ENCODE data around the gene NLRP3. TPM values are rescaled to one million over a fixed set of nuclear protein-coding genes. Genes with fewer than 3 reads are reported as not detected.
"Not testable (repeated sequence)": the region's sequence is repeated elsewhere in the genome, so short reads cannot be mapped to it uniquely, and the experiment has no call there.

Gene NLRP3
- total and polyA plus RNA-seq, 2 of the 13 experiments (the other 11 are each of a cell fraction or from before 2014, with no cell fraction given) = not detected

DNA sequence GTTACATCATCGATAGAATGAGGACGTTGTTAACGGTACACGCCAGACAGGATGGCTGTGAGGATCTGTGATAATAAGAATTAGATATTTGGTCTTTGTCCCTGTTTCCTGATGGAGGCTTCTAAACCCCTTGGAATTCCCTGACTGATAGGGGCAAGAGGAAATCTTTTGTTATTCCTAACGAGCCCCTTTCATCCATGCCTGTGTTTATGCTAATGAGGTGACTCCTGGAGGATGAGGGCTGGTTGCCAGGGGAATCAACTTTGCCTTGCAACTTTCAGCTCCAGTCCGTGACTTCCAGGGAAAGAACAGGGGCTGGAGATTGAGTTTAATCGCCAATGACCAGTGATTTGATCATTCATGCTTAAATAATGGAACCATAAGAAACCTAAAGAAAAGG lies 39.3 kb upstream of the NLRP3 start:
- peaks cover 4% of the 10 kb centered on the region; the same call in 1 of the 2 replicates for H3K9me3 ChIP-seq (ENCODE audit: low read length)
- no TSS peak for BruUV-seq (replicated peaks)
- DNase-seq (ENCODE audit: low spot score) (no peak), ATAC-seq (no peak), FAIRE-seq (no peak)
- intact Hi-C loops (cut with micrococcal nuclease; ENCODE audit: unreplicated experiment) = no loop called here
- 23% methylated on average over 6 of the region's 7 CpGs for WGBS (ENCODE audit: low lambda C conversion rate)
- H3K27me3 ChIP-seq (ENCODE audit: control insufficient read depth in 1 of 2, insufficient read depth in 2 of 2, low read length in 2 of 2) = peaks cover 0 to 26% of the 10 kb centered on the region in 2 experiments; a peak in 3 of 5 replicates
- POLR2A ChIA-PET = no interaction called here
- no peaks in the 10 kb centered on the region for H3K4me1 ChIP-seq (ENCODE audit: insufficient read depth, low read length)
- H3K79me2 ChIP-seq (ENCODE audit: insufficient read depth, low read length) = no peaks in the 10 kb centered on the region
- H4K20me1 ChIP-seq (ENCODE audit: insufficient read depth, low read length) = no peaks in the 10 kb centered on the region
- TF ChIP-seq ARNTL (CRISPR knock-in tag; IDR thresholded peaks at IDR 0.05) (no peak), HDAC2 (CRISPR knock-in tag; IDR thresholded peaks at IDR 0.05) (no peak), KMT2B (CRISPR knock-in tag; IDR thresholded peaks at IDR 0.05) (no peak)
- H3K4me3 ChIP-seq (replicated peaks in 1 of 3; ENCODE audit: insufficient read depth in 1 of 3, low read depth in 2 of 3, low read length in 3 of 3) = no peak overlapping the region
- H3K36me3 ChIP-seq (replicated peaks in 1 of 2; ENCODE audit: control insufficient read depth in 1 of 2, insufficient read depth in 2 of 2, low read length in 2 of 2) = no peaks in the 10 kb centered on the region
- no peak overlapping the region for H2AFZ ChIP-seq (ENCODE audit: low read length)
- H3K9ac ChIP-seq (ENCODE audit: insufficient read depth, low read depth, low read length) = no peak overlapping the region
- no peak overlapping the region for H3K27ac ChIP-seq (ENCODE audit: extremely low read length, insufficient read depth, low read length)
- H3K4me2 ChIP-seq (ENCODE audit: low read depth, low read length) = no peak overlapping the region
- CTCF ChIA-PET (ENCODE audit: low intra/inter-chr PET ratio, low total read pairs) = no interaction called here
- in situ Hi-C loops (cut with HindIII; ENCODE audit: extremely low pct_ligation_motif_present, low pct_unique_long_range_greater_than_20kb) = no loop called here

DNA sequence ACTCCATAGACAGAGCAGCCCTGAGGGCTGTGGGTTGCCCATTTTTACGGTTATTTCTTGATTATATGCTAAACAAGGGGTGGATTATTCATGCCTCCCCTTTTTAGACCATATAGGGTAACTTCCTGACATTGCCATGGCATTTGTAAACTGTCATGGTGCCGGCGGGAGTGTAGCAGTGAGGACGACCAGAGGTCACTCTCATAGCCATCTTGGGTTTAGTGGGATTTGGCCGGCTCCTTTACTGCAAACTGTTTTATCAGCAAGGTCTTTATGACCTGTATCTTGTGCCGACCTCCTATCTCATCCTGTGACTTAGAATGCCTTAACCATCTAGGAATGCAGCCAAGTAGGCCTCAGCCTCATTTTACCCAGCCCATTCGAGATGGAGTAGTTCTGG lies 38.3 kb upstream of the NLRP3 start:
- FAIRE-seq, POLR2A ChIA-PET: not testable (repeated sequence)

More for the DNA sequence above, 38.3 kb upstream of the NLRP3 start:
- H3K27me3 ChIP-seq (ENCODE audit: control insufficient read depth in 1 of 2, insufficient read depth in 2 of 2, low read length in 2 of 2) = peaks cover 0 to 26% of the 10 kb centered on the region in 2 experiments; a peak in 3 of 5 replicates
- H3K9ac ChIP-seq (ENCODE audit: insufficient read depth, low read depth, low read length); H4K20me1 ChIP-seq (ENCODE audit: insufficient read depth, low read length); ATAC-seq; H2AFZ ChIP-seq (ENCODE audit: low read length); intact Hi-C loops (cut with micrococcal nuclease; ENCODE audit: unreplicated experiment); H3K4me2 ChIP-seq (ENCODE audit: low read depth, low read length); H3K4me1 ChIP-seq (ENCODE audit: insufficient read depth, low read length); H3K36me3 ChIP-seq (replicated peaks in 1 of 2; ENCODE audit: control insufficient read depth in 1 of 2, insufficient read depth in 2 of 2, low read length in 2 of 2); H3K79me2 ChIP-seq (ENCODE audit: insufficient read depth, low read length); in situ Hi-C loops (cut with HindIII; ENCODE audit: extremely low pct_ligation_motif_present, low pct_unique_long_range_greater_than_20kb); H3K27ac ChIP-seq (ENCODE audit: extremely low read length, insufficient read depth, low read length); BruUV-seq (replicated peaks); H3K9me3 ChIP-seq (ENCODE audit: low read length); H3K4me3 ChIP-seq (replicated peaks in 1 of 3; ENCODE audit: insufficient read depth in 1 of 3, low read depth in 2 of 3, low read length in 3 of 3); CTCF ChIA-PET (ENCODE audit: low intra/inter-chr PET ratio, low total read pairs); DNase-seq (ENCODE audit: low spot score): not testable (repeated sequence)
- 3% methylated on average over 7 of the region's 7 CpGs for WGBS (ENCODE audit: low lambda C conversion rate)

Measured in HepG2 (cell line).